Tibial nerve (tissue), 4 donors: ENCODE measurements around the gene SORCS3. TPM values are rescaled to one million over a fixed set of nuclear protein-coding genes. Genes with fewer than 3 reads are reported as not detected.

ENCODE experiments used
- DNase-seq, 2 donors: peaks; one replicate each; pipeline ENCODE4 v3.0.0-alpha.2; 2019; ENCODE audit warnings: low spot score in 2 of 2
- H3K27ac ChIP-seq, 4 donors: fragments of 200-600 bp; sonication (generic) in 3 of 4; one replicate each; pipeline ENCODE4 v1.5.1; 2017 to 2019; ENCODE audit warnings: mild to moderate bottlenecking in 1 of 4
- H3K27me3 ChIP-seq, 2 donors: fragments of 200-600 bp; sonication (generic) in 1 of 2; one replicate each; pipeline versions ENCODE4 v1.5.1 to v1.6.0; 2017 to 2019
- H3K36me3 ChIP-seq, 3 donors: fragments of 200-600 bp; sonication (generic); one replicate each; pipeline ENCODE4 v1.5.1; 2018 to 2019
- H3K4me1 ChIP-seq, 4 donors: fragments of 200-600 bp; sonication (generic) in 3 of 4; one replicate each; pipeline ENCODE4 v1.5.1; 2017 to 2019
- H3K4me3 ChIP-seq, 4 donors: fragments of 200-600 bp; sonication (generic) in 3 of 4; one replicate each; pipeline ENCODE4 v1.5.1; 2017 to 2019; ENCODE audit warnings: mild to moderate bottlenecking in 1 of 4, moderate library complexity in 1 of 4
- H3K9me3 ChIP-seq, 4 donors: fragments of 200-600 bp; sonication (generic) in 3 of 4; one replicate each; pipeline ENCODE4 v1.5.1; 2017 to 2019
- CTCF ChIP-seq, 5 experiments: fragments of 200-600 bp in 3 of 5; fragments of 450-650 bp in 2 of 5; sonication (generic) in 3 of 5; IDR thresholded peaks; one replicate each; pipeline ENCODE4 v1.5.1; 2016 to 2019; ENCODE audit warnings: antibody characterized with exemption in 5 of 5, mild to moderate bottlenecking in 3 of 5, moderate library complexity in 2 of 5
- EP300 ChIP-seq, 2 donors: sonication (generic); formaldehyde crosslinking; IDR thresholded peaks; one replicate each; pipeline ENCODE4 v1.6.1; 2017; ENCODE audit warnings: antibody characterized with exemption in 2 of 2, mild to moderate bottlenecking in 1 of 2
- POLR2A ChIP-seq, 2 donors: fragments of 450-650 bp; IDR thresholded peaks; one replicate each; pipeline ENCODE4 v1.6.1; 2017; ENCODE audit warnings: antibody characterized with exemption in 2 of 2, mild to moderate bottlenecking in 2 of 2, moderate library complexity in 2 of 2
- WGBS, 2 donors: methylation state at CpG; one replicate each; pipeline ENCODE4 v1.1.5; 2018; 5-methylcytosine and 5-hydroxymethylcytosine counted together
- total RNA-seq, 4 donors: library from RNA; depleted of rRNA; stranded (reverse); fragments of >200 nt; gene quantifications; one replicate each; pipeline ENCODE4 v1.1.0, GENCODE V29; 2016

The SORCS3 gene
- total RNA-seq, 4 donors from 2014 or later = 1.8 to 3.9 (median 3.2) TPM

- DNase-seq = no peak
- no peak overlapping the region for H3K4me3 ChIP-seq
- no peak for TF ChIP-seq CTCF (IDR thresholded peaks at IDR 0.05)
- no peak for TF ChIP-seq EP300 (IDR thresholded peaks at IDR 0.05)
- no peak for TF ChIP-seq POLR2A (IDR thresholded peaks at IDR 0.05)
- no peaks in the 10 kb centered on the region for H3K4me1 ChIP-seq
- H3K27me3 ChIP-seq = no peaks in the 10 kb centered on the region
- no peaks in the 10 kb centered on the region for H3K36me3 ChIP-seq
- H3K27ac ChIP-seq = no peak overlapping the region
- 90% methylated on average over 5 of the region's 5 CpGs for WGBS, 2 donors
- peaks cover 0 to 3% (median 0%) of the 10 kb centered on the region in 4 donors for H3K9me3 ChIP-seq
Measured at GRCh38 chr10:105241254-105241653, 600.2 kb downstream of the SORCS3 start.

GRCh38 chr10:105243381-105243780 lies 602.3 kb downstream of the SORCS3 start:
- 70 to 89% methylated on average over 2 of the region's 2 CpGs for WGBS, 2 donors
- no peaks in the 10 kb centered on the region for H3K4me1 ChIP-seq
- TF ChIP-seq CTCF (IDR thresholded peaks at IDR 0.05) (no peak), POLR2A (IDR thresholded peaks at IDR 0.05) (no peak), EP300 (IDR thresholded peaks at IDR 0.05) (no peak)
- H3K27ac ChIP-seq = no peak overlapping the region
- H3K36me3 ChIP-seq = no peaks in the 10 kb centered on the region
- no peak for DNase-seq
- peaks cover 0 to 3% (median 0%) of the 10 kb centered on the region in 4 donors for H3K9me3 ChIP-seq
- no peaks in the 10 kb centered on the region for H3K27me3 ChIP-seq
- no peak overlapping the region for H3K4me3 ChIP-seq

GRCh38 chr10:105243825-105244224 lies 602.7 kb downstream of the SORCS3 start:
- no peaks in the 10 kb centered on the region for H3K27me3 ChIP-seq
- WGBS, 2 donors = 40 to 62% methylated on average over 2 of the region's 2 CpGs
- no peaks in the 10 kb centered on the region for H3K36me3 ChIP-seq
- H3K27ac ChIP-seq = no peak overlapping the region
- H3K4me3 ChIP-seq = no peak overlapping the region
- no peak for DNase-seq
- no peaks in the 10 kb centered on the region for H3K4me1 ChIP-seq
- H3K9me3 ChIP-seq = peaks cover 0 to 3% (median 0%) of the 10 kb centered on the region in 4 donors
- no peak for TF ChIP-seq EP300 (IDR thresholded peaks at IDR 0.05)
- no peak for TF ChIP-seq CTCF (IDR thresholded peaks at IDR 0.05)
- no peak for TF ChIP-seq POLR2A (IDR thresholded peaks at IDR 0.05)

GRCh38 chr10:105247831-105248499 lies 606.9 kb downstream of the SORCS3 start:
- Histone ChIP-seq H3K4me3 (no peak overlapping the region), H3K27me3 (no peaks in the 10 kb centered on the region), H3K4me1 (no peaks in the 10 kb centered on the region), H3K36me3 (no peaks in the 10 kb centered on the region), H3K9me3 (no peaks in the 10 kb centered on the region), H3K27ac (no peak overlapping the region)
- TF ChIP-seq CTCF (IDR thresholded peaks at IDR 0.05) (no peak), POLR2A (IDR thresholded peaks at IDR 0.05) (no peak), EP300 (IDR thresholded peaks at IDR 0.05) (no peak)
- 73 to 75% methylated on average over 5 of the region's 5 CpGs for WGBS, 2 donors
- no peak for DNase-seq

- Histone ChIP-seq H3K4me1 (no peaks in the 10 kb centered on the region), H3K27me3 (no peaks in the 10 kb centered on the region), H3K4me3 (no peak overlapping the region), H3K36me3 (no peaks in the 10 kb centered on the region), H3K9me3 (no peaks in the 10 kb centered on the region), H3K27ac (no peak overlapping the region)
- no peak for DNase-seq
- TF ChIP-seq POLR2A (IDR thresholded peaks at IDR 0.05) = no peak
- no peak for TF ChIP-seq EP300 (IDR thresholded peaks at IDR 0.05)
- no peak for TF ChIP-seq CTCF (IDR thresholded peaks at IDR 0.05)
Measured at GRCh38 chr10:105252911-105253310, 611.8 kb downstream of the SORCS3 start.
